Erythroblast (primary cell): ENCODE measurements around the gene ELOVL2.

Experiments
- GATA1 ChIP-seq: IDR thresholded peaks from 2 replicates; pipeline ENCODE4 v1.6.1; 2011; ENCODE audit warnings: low read depth, mild to moderate bottlenecking, control low read depth, low read length, moderate library complexity
- POLR2A ChIP-seq: IDR thresholded peaks from 2 replicates; pipeline ENCODE4 v1.6.1; 2011; ENCODE audit warnings: mild to moderate bottlenecking, low read length

DNA sequence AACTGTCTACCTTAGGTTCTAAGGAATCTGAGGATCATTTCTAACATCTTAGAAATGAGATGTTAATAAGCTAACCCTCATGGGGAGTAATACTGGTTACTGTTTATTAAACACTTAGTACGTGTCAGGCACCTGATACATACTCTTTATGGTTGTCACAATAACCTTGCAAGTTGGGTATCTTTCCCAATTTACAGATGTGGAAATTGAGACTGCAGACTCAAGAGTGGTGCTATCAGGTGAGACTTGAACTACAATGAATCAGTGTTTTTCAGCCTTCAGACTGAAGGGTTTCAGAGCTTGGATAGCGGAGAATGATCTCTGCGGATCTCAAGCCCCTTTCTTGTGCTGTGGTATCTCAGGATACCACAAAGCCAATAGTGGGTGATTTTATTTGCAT lies 27.0 kb downstream of the ELOVL2 start:
- TF ChIP-seq POLR2A (no peak), GATA1 (no peak)
